ENCODE data around the gene WRAP73.

WRAP73 gene

GRCh38 chr1:3649342-3650247 is at the start of gene WRAP73:
TSS of gene WRAP73 (minus strand) at chr1:3650103. CDS start at chr1:3649999, 104 bp downstream.
- peak; percentile 91 for DNase-seq

- no peak for DNase-seq
Observed at GRCh38 chr1:3699596-3699995, 49.7 kb upstream of the WRAP73 start.

- DNase-seq = no peak
Observed at GRCh38 chr1:3698660-3699408, 48.9 kb upstream of the WRAP73 start.

GRCh38 chr1:3697810-3698209 is 47.9 kb upstream of the WRAP73 start:
- DNase-seq = no peak

GRCh38 chr1:3697104-3697503 is 47.2 kb upstream of the WRAP73 start:
- no peak for DNase-seq

GRCh38 chr1:3696689-3697088 is 46.8 kb upstream of the WRAP73 start:
- no peak for DNase-seq

GRCh38 chr1:3695326-3696217 is 45.7 kb upstream of the WRAP73 start:
- peak; percentile 63 for DNase-seq

- no peak for DNase-seq
Observed at GRCh38 chr1:3693321-3693720, 43.4 kb upstream of the WRAP73 start.

GRCh38 chr1:3692598-3692997 is 42.7 kb upstream of the WRAP73 start:
- no peak for DNase-seq

GRCh38 chr1:3691421-3692204 is 41.7 kb upstream of the WRAP73 start:
- DNase-seq = no peak

- no peak for DNase-seq
Observed at GRCh38 chr1:3690282-3691065, 40.6 kb upstream of the WRAP73 start.

GRCh38 chr1:3689138-3689750 is 39.3 kb upstream of the WRAP73 start:
- no peak for DNase-seq

GRCh38 chr1:3688356-3689137 is 38.6 kb upstream of the WRAP73 start:
- DNase-seq = no peak

- DNase-seq = no peak
Observed at GRCh38 chr1:3687504-3687903, 37.6 kb upstream of the WRAP73 start.

GRCh38 chr1:3685906-3686305 is 36.0 kb upstream of the WRAP73 start:
- no peak for DNase-seq

- DNase-seq = no peak
Observed at GRCh38 chr1:3685222-3685621, 35.3 kb upstream of the WRAP73 start.

GRCh38 chr1:3683992-3684391 is 34.1 kb upstream of the WRAP73 start:
- DNase-seq = no peak

- DNase-seq = no peak
Observed at GRCh38 chr1:3683197-3683596, 33.3 kb upstream of the WRAP73 start.

- DNase-seq = no peak
Observed at GRCh38 chr1:3681898-3682806, 32.2 kb upstream of the WRAP73 start.

Measured in stimulated activated CD8-positive, alpha-beta memory T cell treated with anti-CD3 and anti-CD28 coated beads, Interleukin-4, amount 100 ng/mL, for 48 hours (primary cell).